GM18526 (cell line): ENCODE results near the gene HOXA10.

Experiments
- POLR2A ChIP-seq: IDR thresholded peaks from 3 replicates; pipeline ENCODE4 v1.6.1; 2011; ENCODE audit not compliant: insufficient read length; ENCODE audit errors: extremely low read depth

Gene HOXA10

DNA sequence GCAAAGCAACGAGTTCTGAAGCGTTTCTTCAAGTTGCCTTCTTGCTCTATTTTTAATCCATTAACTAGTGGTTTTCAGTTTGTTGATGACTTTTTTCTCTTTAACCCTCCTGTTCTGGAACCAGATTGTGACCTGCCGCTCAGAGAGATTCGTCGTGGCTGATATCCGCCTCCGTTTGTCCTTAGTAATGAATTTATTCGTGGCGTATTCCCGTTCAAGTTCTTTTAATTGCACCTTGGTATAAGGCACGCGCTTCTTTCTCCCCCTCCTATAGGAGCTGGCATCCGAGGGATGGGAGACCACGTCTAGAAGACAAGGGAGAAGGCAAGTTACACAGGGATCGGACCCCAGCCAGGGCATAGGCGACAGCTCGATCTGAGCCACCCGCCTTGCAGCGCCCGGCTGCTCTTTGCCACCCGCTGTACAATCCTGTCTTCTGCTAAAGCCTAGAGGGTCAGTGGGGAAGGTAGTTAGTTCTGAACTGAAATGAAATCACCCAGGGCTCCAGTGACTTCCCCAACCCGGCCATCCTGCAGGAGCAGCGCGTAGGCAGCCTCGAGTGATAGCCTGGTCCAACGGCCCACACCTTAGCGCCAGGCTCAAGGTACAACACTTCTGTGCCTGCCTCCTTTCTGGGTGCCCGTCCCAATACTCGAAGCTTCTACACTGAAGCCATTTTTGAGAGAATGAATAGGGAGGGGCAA is 24.2 kb upstream of the HOXA10 start:
- TF ChIP-seq POLR2A = no peak

DNA sequence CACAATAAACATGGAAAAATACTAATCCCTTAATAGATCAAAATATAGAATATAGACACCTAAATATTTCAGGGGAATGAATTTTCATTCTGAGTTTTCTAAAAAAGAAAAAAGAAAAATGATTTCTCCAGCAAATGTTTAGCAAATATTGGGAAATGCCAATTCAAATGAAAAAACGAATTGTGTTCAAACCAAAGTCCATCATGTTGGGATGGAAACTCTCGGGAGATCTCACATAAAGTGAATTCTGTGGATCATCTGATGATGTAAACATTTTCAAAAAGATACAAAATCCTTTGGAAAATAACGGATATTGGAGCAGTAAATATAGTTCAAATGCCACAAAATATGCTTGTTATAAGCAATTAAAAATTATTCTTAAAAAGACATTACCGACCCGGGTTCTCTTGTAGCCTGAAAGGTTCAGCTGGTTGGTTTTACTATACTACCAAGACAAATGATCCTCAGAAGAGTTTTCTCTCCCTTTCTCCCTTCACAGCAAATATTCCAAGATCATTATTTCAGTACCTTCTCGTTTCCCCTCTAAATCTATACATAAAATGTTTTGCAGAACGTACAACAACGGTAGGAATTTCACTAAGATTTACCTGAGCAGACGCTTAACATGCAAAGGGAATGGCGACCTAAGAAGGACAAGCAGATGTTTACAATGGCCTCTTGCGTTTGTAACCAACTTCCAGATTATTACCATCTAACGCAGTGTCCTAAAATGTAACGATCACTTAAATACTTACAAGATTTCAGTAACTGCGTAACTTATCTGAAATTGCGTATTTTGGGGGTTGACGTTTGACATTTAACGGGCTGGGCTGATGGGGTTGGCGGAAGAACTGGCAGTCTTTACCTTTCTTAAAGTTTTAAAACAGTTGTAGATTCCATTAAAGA is 23.3 kb upstream of the HOXA10 start:
- no peak for TF ChIP-seq POLR2A

GRCh38 chr7:27196287-27196767 is 22.2 kb upstream of the HOXA10 start:
- no peak for TF ChIP-seq POLR2A

DNA sequence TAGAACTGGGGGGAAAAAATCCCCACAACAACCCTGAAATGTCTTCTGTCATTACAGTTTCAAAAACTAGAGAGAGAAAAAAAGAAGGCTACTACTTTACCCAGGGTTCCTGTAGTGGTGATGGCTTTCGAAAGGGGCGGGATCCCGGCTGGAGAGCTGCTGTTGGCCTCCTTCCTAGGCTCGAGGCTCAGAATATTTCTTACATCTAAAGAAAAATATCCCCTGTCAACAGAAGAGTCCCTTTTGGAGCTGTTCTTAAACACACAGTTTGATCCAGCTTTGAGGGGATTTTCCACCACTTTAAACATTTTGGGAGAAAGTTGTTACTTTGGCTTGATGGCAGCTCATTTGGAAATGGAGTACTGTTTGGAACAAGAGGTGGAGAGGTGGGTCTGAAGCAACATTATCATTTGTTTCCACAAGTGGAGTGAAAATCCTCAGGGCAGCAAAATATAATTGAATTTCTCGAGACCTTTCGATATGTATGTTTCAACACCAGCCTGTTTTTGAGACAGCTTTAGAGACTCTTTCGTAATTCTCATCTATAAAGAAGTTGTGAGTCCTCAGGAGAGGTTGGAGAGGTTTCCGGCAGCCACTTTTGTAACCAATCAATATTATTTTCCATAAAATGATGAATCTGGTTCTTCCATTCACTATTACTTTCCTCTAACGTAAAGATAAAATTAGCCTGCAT is 20.7 kb upstream of the HOXA10 start:
- no peak for TF ChIP-seq POLR2A

- no peak for TF ChIP-seq POLR2A
Observed at GRCh38 chr7:27194002-27194352, 19.9 kb upstream of the HOXA10 start.

DNA sequence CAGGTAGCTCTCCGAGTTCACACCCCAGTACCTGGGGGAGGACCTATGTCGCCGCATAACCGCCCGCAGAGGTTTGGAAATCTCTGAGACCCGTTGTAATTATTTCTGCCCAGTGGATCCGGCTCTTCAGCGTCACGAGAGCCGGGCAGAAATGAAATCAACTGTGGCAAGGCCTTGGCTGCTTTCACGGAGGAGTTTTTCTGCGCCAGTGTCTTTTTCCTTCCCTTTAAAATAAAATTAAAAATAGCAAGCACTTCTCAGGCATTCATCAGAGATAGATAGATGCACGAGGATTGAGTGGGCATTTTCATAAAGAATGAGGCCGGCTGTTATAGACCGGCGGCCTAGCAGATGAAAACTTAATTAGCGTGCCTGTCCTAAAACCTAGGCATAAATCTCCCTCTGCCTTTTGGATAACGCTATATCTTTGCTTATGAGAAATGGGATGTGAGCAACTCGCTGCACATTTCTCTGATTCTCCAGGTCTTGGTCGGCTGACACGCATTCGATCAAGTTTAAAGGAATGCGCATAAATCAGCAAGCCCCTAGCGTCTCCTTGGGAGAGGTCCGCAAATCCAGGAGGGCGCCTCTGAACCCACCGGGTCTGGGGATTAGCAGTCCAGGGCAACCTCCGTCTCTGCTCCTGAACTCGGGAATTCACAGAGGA is 19.3 kb upstream of the HOXA10 start:
- TF ChIP-seq POLR2A = no peak

DNA sequence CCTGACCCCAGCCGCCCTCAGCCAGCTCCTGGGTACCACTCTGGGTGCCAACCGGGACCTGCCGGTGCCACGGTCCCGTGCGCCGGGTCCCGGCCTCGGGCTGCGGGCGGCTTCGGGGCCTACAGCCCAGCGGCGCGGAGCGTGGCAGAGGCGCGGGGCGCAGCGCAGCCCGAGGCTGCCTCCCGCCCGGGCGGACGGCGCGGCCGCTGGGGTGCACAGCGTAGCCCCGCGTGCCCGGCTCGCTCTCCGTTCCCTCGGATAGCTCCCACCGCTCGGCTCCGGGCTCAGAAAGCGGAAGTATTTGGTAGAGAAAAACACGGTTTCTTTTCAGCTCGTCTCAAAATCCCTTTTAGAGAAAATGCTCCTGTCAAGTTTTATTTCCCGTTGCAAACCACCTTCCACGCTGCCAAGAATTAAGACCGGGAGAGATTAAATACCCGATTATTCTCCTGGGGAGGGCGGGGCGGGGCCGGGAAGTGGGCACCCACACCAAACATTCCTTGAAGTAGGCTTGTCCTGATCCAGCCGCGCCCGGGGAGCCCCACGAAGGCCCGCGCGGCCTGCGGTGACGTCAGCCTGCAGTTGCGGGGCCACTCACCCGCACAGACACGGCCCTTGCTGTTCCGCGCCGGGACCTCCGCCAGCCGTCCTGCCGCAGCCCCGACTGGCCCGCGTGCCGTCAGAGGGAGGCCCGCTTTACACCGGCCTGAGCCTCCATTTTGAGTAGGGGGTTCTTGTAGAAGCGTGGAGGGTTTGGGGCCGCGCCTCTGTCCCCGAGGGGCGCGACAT is 18.6 kb upstream of the HOXA10 start:
- TF ChIP-seq POLR2A = no peak

DNA sequence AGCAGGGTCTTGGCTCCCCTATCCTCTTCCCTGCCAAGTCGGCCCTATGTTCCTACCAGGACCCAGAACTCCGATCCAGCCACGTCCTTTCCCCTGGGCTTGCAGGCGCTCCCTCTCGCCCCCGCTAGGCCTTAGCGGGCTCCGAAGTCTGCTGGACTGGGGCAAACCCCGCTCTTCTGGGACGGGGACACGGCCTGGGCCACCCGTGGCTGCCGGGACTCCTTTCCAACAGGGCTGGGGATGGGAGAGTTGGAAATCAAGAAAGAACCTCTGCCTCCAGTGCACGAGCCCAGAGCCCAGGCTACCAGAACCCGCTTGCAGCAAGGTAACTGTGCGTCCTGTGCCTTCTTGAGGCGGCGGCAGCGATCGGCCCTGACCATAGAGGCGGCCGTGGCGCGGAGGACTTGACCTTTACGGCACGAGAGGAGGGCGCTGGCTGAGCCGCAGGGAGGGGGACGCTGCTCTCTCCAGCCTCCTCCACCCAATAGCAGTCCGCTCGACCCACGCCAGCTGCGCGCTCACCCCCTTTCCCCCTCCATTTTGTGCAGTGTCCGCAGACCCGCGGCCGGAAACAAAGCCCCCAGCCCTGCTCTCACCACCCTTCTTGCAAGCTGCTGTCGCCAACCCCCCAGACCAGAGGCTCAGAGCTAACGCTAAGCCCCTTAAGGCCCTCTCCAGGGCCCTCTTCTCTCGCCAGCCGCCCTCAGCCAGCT is 17.9 kb upstream of the HOXA10 start:
- no peak for TF ChIP-seq POLR2A

GRCh38 chr7:27191161-27191731 is 17.1 kb upstream of the HOXA10 start:
- TF ChIP-seq POLR2A = no peak

DNA sequence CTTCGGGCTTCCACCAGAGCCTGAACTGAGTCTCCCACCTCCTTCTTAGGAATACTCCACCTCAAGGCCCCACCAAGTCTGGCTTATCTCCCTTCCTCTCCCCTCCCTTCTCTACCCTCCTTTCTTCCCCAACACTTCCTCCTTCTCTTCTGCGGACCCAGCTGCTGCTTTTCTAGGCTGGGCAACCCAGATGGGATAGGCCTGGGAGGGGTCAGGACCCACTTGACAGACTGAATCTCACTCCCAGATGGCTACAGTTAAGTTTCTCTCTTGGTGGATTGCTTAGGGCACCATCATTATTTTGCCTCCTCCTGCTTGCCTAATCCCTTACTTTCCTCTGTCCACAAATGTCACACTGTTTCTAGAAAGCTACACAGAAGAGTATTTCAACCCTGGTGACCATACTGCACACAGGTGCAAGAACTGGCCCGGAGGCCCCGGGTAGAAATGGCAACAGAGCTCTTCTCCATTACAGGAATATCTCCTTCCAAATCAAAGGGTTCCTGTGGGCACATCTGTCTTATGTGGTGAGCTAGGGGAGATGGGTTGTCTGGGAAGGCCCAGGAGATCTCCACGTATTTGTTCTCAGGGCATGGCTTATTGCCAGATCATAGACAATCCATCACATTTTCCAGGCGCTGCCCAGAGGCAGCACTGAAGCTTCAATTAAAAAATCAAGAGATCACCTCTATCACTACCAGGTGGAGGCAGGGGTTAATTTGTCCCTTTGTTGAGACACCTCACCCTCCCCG is 16.1 kb upstream of the HOXA10 start:
- no peak for TF ChIP-seq POLR2A

GRCh38 chr7:27189295-27189996 is 15.3 kb upstream of the HOXA10 start:
- no peak for TF ChIP-seq POLR2A

DNA sequence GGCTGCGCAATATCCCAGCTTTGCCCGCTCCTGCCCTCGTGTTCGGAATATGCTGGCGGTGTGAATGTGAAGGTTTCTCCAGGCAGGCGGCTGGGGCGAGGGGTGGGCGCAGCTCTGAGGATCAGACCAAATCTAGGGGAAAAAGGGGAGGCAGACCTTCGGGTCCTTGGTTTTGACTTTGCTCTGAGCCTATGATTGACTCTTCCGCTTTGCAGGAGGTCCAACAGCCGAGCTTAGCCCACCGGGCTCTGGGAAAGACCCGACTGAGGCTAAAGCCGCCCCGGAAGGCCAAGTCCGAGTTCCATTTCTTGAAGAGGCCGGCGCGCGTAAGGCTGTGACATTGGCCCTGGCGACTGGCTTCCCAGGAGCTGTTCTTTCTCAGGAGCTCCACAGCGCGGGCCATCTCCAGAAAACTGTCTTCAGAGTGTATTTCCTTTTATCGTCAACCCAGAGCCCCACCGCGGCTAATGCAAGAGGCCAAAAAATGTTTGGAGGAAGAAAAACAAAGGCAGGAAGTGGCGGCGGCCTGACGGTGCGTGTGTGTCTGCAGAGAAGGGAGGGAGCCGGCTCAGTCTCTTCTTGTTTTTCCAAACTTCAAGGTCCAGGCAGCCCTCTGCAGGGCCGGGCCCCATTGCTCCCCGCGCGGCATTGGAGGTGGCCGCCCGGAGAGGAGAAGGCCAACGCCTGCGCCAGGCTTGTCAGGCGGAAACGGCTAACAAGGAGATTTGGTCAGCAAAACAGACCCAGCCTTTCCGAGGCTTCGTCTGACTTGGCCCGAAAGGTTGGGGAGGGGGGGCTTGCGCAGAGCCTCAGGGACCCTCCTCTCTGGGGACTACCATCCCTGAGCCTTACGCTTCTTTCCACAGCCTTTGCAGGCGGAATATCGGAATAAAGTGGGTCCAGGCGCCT is 14.5 kb upstream of the HOXA10 start:
- no peak for TF ChIP-seq POLR2A
